Esophagus muscularis mucosa (tissue), 4 donors: ENCODE measurements around the gene VPS72.

Experiments
- CTCF ChIP-seq, 3 experiments: fragments of 200-600 bp in 2 of 3; fragments of 450-650 bp in 1 of 3; sonication (generic) in 2 of 3; IDR thresholded peaks; one replicate each; pipeline ENCODE4 v1.5.1; 2017 to 2019; ENCODE audit warnings: antibody characterized with exemption in 3 of 3, mild to moderate bottlenecking in 2 of 3, moderate library complexity in 1 of 3
- EP300 ChIP-seq: sonication (generic); formaldehyde crosslinking; IDR thresholded peaks from one replicate; pipeline ENCODE4 v1.6.1; 2017; ENCODE audit warnings: antibody characterized with exemption
- POLR2A ChIP-seq: fragments of 450-650 bp; IDR thresholded peaks from one replicate; pipeline ENCODE4 v1.6.1; 2017; ENCODE audit warnings: antibody characterized with exemption, moderate library complexity, mild to moderate bottlenecking, low read depth
- POLR2AphosphoS5 ChIP-seq, 2 donors: sonication (generic); formaldehyde crosslinking; IDR thresholded peaks; one replicate each; pipeline ENCODE4 v1.6.1; 2017; ENCODE audit warnings: antibody characterized with exemption in 2 of 2

DNA sequence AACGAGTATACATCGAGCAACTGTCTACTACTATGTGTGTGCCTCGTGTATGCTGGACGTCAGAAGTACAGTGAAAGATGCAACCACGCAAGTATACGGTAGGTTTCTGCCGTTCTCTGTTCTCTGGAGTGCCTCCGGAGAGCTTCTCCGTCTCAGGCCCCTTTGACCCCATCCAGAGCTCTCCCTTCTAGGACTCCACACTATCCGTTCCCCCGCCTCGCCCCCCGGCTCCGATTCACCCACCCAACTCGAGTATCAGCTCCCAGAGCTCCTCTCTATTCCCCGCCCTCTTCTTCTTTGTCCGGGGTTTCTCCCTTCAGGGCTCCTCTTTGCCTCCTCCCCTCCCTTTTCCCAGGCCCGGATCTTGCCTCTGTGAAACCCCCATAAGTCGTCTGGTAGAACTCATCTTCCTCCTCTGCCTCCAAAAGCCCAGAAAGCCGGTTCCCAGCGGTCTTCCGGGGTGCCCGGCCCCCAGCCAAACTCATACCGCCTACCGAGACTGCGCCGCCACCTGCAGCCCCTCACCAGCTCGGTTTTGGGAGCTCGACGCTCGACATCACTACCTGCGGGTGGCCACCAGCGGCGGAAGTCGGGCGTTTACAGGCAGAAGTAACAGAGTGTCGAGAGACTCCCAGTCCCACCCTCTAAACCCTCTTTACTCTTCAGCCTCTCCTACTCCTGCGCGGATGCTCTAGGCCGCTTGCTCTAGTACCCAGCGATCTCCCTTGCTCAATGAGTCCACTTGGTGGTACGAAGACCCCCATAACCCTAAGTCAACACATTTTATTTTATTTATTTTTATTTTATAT, at the start of gene VPS72:
- peak; percentile 8 for TF ChIP-seq POLR2A
- TF ChIP-seq CTCF (IDR thresholded peaks at IDR 0.05), result peak in 2 of 3 experiments; percentile 38 to 49
- no peak for TF ChIP-seq EP300
- peak; percentile 88 to 96 for TF ChIP-seq POLR2AphosphoS5 (IDR thresholded peaks at IDR 0.05)
